ENCODE results near the gene EMP1. TPM values are rescaled to one million over a fixed set of nuclear protein-coding genes. Genes with fewer than 3 reads are reported as not detected.

The EMP1 gene
- total RNA-seq, 1 donor from 2014 or later: 163 TPM

GRCh38 chr12:13211859-13212664, 15.5 kb downstream of the EMP1 start:
- H3K4me1 Mint-ChIP-seq (ENCODE audit: unreplicated experiment): peaks cover 42% of the 10 kb centered on the region
- no peak overlapping the region for H3K4me3 Mint-ChIP-seq (ENCODE audit: unreplicated experiment)
- H3K27ac Mint-ChIP-seq (ENCODE audit: unreplicated experiment): peak overlapping the region; percentile 1
- DNase-seq (ENCODE audit: extremely low spot score, unreplicated experiment): no peak
- no peaks in the 10 kb centered on the region for H3K9me3 Mint-ChIP-seq (ENCODE audit: unreplicated experiment)
- H3K27me3 Mint-ChIP-seq (ENCODE audit: unreplicated experiment): no peaks in the 10 kb centered on the region
- TF ChIP-seq CTCF (IDR thresholded peaks at IDR 0.05): peak; percentile 85
- H3K36me3 Mint-ChIP-seq (ENCODE audit: unreplicated experiment): peaks cover 17% of the 10 kb centered on the region

GRCh38 chr12:13215056-13215455, 18.5 kb downstream of the EMP1 start:
- no peak overlapping the region for H3K27ac Mint-ChIP-seq (ENCODE audit: unreplicated experiment)
- H3K27me3 Mint-ChIP-seq (ENCODE audit: unreplicated experiment): no peaks in the 10 kb centered on the region
- DNase-seq (ENCODE audit: extremely low spot score, unreplicated experiment): no peak
- peaks cover 5% of the 10 kb centered on the region for H3K9me3 Mint-ChIP-seq (ENCODE audit: unreplicated experiment)
- H3K4me3 Mint-ChIP-seq (ENCODE audit: unreplicated experiment): no peak overlapping the region
- no peak for TF ChIP-seq CTCF (IDR thresholded peaks at IDR 0.05)
- peaks cover 15% of the 10 kb centered on the region for H3K4me1 Mint-ChIP-seq (ENCODE audit: unreplicated experiment)
- peaks cover 26% of the 10 kb centered on the region for H3K36me3 Mint-ChIP-seq (ENCODE audit: unreplicated experiment)

- H3K9me3 Mint-ChIP-seq (ENCODE audit: unreplicated experiment): peaks cover 5% of the 10 kb centered on the region
These were observed 22.1 kb downstream of the EMP1 start for GRCh38 chr12:13218641-13219040.

GRCh38 chr12:13219320-13219719, 22.8 kb downstream of the EMP1 start:
- Mint-ChIP-seq H3K27ac (ENCODE audit: unreplicated experiment) (no peak overlapping the region), H3K36me3 (ENCODE audit: unreplicated experiment) (peaks cover 24% of the 10 kb centered on the region), H3K4me1 (ENCODE audit: unreplicated experiment) (peaks cover 28% of the 10 kb centered on the region), H3K27me3 (ENCODE audit: unreplicated experiment) (no peaks in the 10 kb centered on the region), H3K9me3 (ENCODE audit: unreplicated experiment) (peaks cover 5% of the 10 kb centered on the region), H3K4me3 (ENCODE audit: unreplicated experiment) (no peak overlapping the region)
- peak; percentile 4 for DNase-seq (ENCODE audit: extremely low spot score, unreplicated experiment)
- TF ChIP-seq CTCF (IDR thresholded peaks at IDR 0.05): no peak

More at GRCh38 chr12:13218641-13219040, 22.1 kb downstream of the EMP1 start:
- TF ChIP-seq CTCF (IDR thresholded peaks at IDR 0.05): no peak
- Mint-ChIP-seq H3K36me3 (ENCODE audit: unreplicated experiment) (peaks cover 24% of the 10 kb centered on the region), H3K4me1 (ENCODE audit: unreplicated experiment) (peaks cover 22% of the 10 kb centered on the region), H3K27ac (ENCODE audit: unreplicated experiment) (no peak overlapping the region), H3K4me3 (ENCODE audit: unreplicated experiment) (no peak overlapping the region), H3K27me3 (ENCODE audit: unreplicated experiment) (no peaks in the 10 kb centered on the region)
- peak; percentile 32 for DNase-seq (ENCODE audit: extremely low spot score, unreplicated experiment)

GRCh38 chr12:13220838-13221237, 24.3 kb downstream of the EMP1 start:
- H3K4me3 Mint-ChIP-seq (ENCODE audit: unreplicated experiment): no peak overlapping the region
- peaks cover 29% of the 10 kb centered on the region for H3K4me1 Mint-ChIP-seq (ENCODE audit: unreplicated experiment)
- TF ChIP-seq CTCF (IDR thresholded peaks at IDR 0.05): no peak
- no peak overlapping the region for H3K27ac Mint-ChIP-seq (ENCODE audit: unreplicated experiment)
- peaks cover 5% of the 10 kb centered on the region for H3K9me3 Mint-ChIP-seq (ENCODE audit: unreplicated experiment)
- DNase-seq (ENCODE audit: extremely low spot score, unreplicated experiment): no peak
- peaks cover 14% of the 10 kb centered on the region for H3K36me3 Mint-ChIP-seq (ENCODE audit: unreplicated experiment)
- no peaks in the 10 kb centered on the region for H3K27me3 Mint-ChIP-seq (ENCODE audit: unreplicated experiment)

Measured in osteocyte (in vitro differentiated cells).